A549 (cell line): ENCODE data around the gene FOXN4.

ENCODE experiments used
- CTCF ChIP-seq: fragments of >200 bp; sonication (Bioruptor Twin); formaldehyde crosslinking; IDR thresholded peaks from 3 replicates; pipeline ENCODE4 v1.5.1; 2016
- NPAS2 ChIP-seq: fragments of 250-450 bp; sonication (Bioruptor Pico); IDR thresholded peaks from 2 replicates; pipeline ENCODE4 v1.8.0; 2022; ENCODE audit warnings: mild to moderate bottlenecking, moderate library complexity, borderline replicate concordance
- RNF2 ChIP-seq: fragments of 200-600 bp; sonication (generic); IDR thresholded peaks from 2 replicates; pipeline ENCODE4 v1.6.1; 2016; ENCODE audit warnings: low read depth, mild to moderate bottlenecking, antibody characterized with exemption, moderate library complexity, borderline replicate concordance

DNA sequence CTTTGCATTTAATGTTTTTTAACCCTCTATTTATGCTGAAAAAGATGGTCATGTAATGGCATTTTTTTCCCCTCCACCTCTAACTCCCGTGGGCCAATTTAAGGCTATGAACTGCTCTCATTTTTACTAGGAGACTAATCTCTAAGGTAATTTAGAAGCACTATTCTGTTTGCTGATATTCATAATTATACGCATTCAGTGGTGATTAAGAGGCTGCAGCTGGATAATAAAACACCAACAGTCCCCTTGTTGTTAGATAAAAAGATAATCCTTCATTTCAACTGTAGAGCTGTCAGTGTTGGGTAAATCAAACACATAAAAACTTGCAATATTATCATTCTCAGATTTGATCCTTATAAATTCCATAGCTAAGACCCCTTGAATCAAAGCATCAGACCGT lies 47.5 kb upstream of the FOXN4 start:
- TF ChIP-seq RNF2 (no peak), CTCF (no peak), NPAS2 (CRISPR knock-in tag) (no peak)
